HG03045 (cell line): ENCODE data around the gene FBXL16.

ENCODE experiments used
- ATAC-seq: cut with Tn5 transposase; IDR thresholded peaks from one replicate; pipeline ENCODE4 v1.9.1; 2021; ENCODE audit warnings: mild to moderate bottlenecking, moderate library complexity; ENCODE audit not compliant: unreplicated experiment

FBXL16 gene

GRCh38 chr16:710500-711075 is 5.0 kb upstream of the FBXL16 start:
- ATAC-seq = no peak

- no peak for ATAC-seq
These were observed 4.2 kb upstream of the FBXL16 start for GRCh38 chr16:709566-710499.

GRCh38 chr16:708959-709358 is 3.4 kb upstream of the FBXL16 start:
- no peak for ATAC-seq

GRCh38 chr16:708019-708418 is 2.4 kb upstream of the FBXL16 start:
- no peak for ATAC-seq

GRCh38 chr16:707062-707538 is 1.5 kb upstream of the FBXL16 start:
- ATAC-seq = no peak

GRCh38 chr16:706189-707061 is 824 bp upstream of the FBXL16 start:
- ATAC-seq = no peak

GRCh38 chr16:704552-705380 is 835 bp downstream of the FBXL16 start:
- ATAC-seq = no peak

GRCh38 chr16:704047-704446 is 1.6 kb downstream of the FBXL16 start:
- no peak for ATAC-seq

- no peak for ATAC-seq
These were observed 2.2 kb downstream of the FBXL16 start for GRCh38 chr16:703406-703805.

- ATAC-seq = no peak
These were observed 3.3 kb downstream of the FBXL16 start for GRCh38 chr16:702341-702740.

- no peak for ATAC-seq
These were observed 4.7 kb downstream of the FBXL16 start for GRCh38 chr16:700684-701584.

- ATAC-seq = no peak
These were observed 6.5 kb downstream of the FBXL16 start for GRCh38 chr16:698911-699671.

- no peak for ATAC-seq
These were observed 10.1 kb downstream of the FBXL16 start for GRCh38 chr16:695355-696089.

GRCh38 chr16:694863-695354 is 10.7 kb downstream of the FBXL16 start:
- ATAC-seq = no peak

- no peak for ATAC-seq
These were observed 11.3 kb downstream of the FBXL16 start for GRCh38 chr16:694187-694862.

- ATAC-seq = no peak
These were observed 11.8 kb downstream of the FBXL16 start for GRCh38 chr16:693766-694165.

- no peak for ATAC-seq
These were observed 12.2 kb downstream of the FBXL16 start for GRCh38 chr16:693364-693763.
